Heart right ventricle (tissue), 16 donors: Measurements from ENCODE around the gene ZNF350. TPM values are rescaled to one million over a fixed set of nuclear protein-coding genes. Genes with fewer than 3 reads are reported as not detected.

Experiments used
- ATAC-seq, 8 donors: fragments of 200-7000 bp; cut with Tn5 transposase; one replicate each; pipeline ENCODE4 v1.9.1; 2020; ENCODE audit warnings: mild to moderate bottlenecking in 8 of 8, moderate library complexity in 8 of 8, moderate number of reproducible peaks in 1 of 8
- DNase-seq, 2 donors: peaks; one replicate each; pipeline ENCODE4 v3.0.0-alpha.2; 2020
- H3K27ac ChIP-seq, 10 donors: fragments of 200-600 bp; sonication (generic) in 2 of 10; one replicate each; pipeline versions ENCODE4 v1.5.0 to v1.8.0; 2020 to 2022; ENCODE audit warnings: mild to moderate bottlenecking in 3 of 10
- H3K27me3 ChIP-seq, 7 donors: fragments of 200-600 bp; one replicate each; pipeline ENCODE4 v1.8.0; 2021 to 2022; ENCODE audit warnings: mild to moderate bottlenecking in 2 of 7
- H3K36me3 ChIP-seq, 9 donors: fragments of 200-600 bp; sonication (generic) in 1 of 9; one replicate each; pipeline versions ENCODE4 v1.5.0 to v1.8.0; 2020 to 2022; ENCODE audit warnings: mild to moderate bottlenecking in 2 of 9
- H3K4me1 ChIP-seq, 9 donors: fragments of 200-600 bp; sonication (generic) in 1 of 9; one replicate each; pipeline versions ENCODE4 v1.5.0 to v1.8.0; 2020 to 2022; ENCODE audit warnings: mild to moderate bottlenecking in 4 of 9
- H3K4me3 ChIP-seq, 10 donors: fragments of 200-600 bp; sonication (generic) in 2 of 10; one replicate each; pipeline versions ENCODE4 v1.5.0 to v1.8.0; 2020 to 2022; ENCODE audit warnings: mild to moderate bottlenecking in 7 of 10, moderate library complexity in 2 of 10
- H3K9me3 ChIP-seq, 11 donors: fragments of 200-600 bp in 10 of 11; sonication (generic) in 2 of 11; one replicate each; pipeline versions ENCODE4 v1.5.0 to v1.8.0; 2013 to 2022; ENCODE audit warnings: mild to moderate bottlenecking in 2 of 11, control low read depth in 1 of 11, moderate library complexity in 1 of 11
- CTCF ChIP-seq, 9 donors: fragments of 200-600 bp; sonication (generic) in 2 of 9; IDR thresholded peaks; one replicate each; pipeline versions ENCODE4 v1.5.0 to v1.8.0; 2021 to 2022; ENCODE audit warnings: antibody characterized with exemption in 9 of 9, mild to moderate bottlenecking in 5 of 9, moderate library complexity in 1 of 9
- WGBS, 2 donors: extraction: QIAGEN DNeasy Blood & Tissue Kit; methylation state at CpG; one replicate each; pipeline ENCODE4 v1.1.7; 2013; ENCODE audit warnings: inconsistent platforms in 1 of 2; 5-methylcytosine and 5-hydroxymethylcytosine counted together
- intact Hi-C, 10 donors: fragments of 100-400 bp; cut with DNase I; formaldehyde crosslinking; loops; one replicate each; pipeline versions ENCODE4 v1.11.1 to v1.14.2; 2022
- polyA plus RNA-seq, 2 donors: library from polyadenylated mRNA; stranded (reverse); fragments of 200-250 nt; gene quantifications; one replicate each; pipeline ENCODE4 v1.2.3, GENCODE V29; 2013
- total RNA-seq, 10 donors: library from RNA; stranded (reverse); fragmentation: NEBNext Ultra II Directional in 3 of 10; extraction: Animal tissue kit (Norgen Biotek cat#: 25700) in 3 of 10; gene quantifications; one replicate each; pipeline versions ENCODE4 v1.2.1 to v1.2.4, GENCODE V29; 2021 to 2023
- donor health status: Arrhythmogenic right ventricular cardiomyopathy.
- donor health status: ischemic (EF 13 %, LVEDD 7.1; RV severe dilation, severe dysfunction).
- donor health status: healthy with polysubstance abuse.
- donor health status: DM: no; HTN: yes; CAD: no.
- donor health status: DM: no; HTN: no; CAD: no.
- donor health status: ischemic (EF 25% LVEDD 6.9; RV normal size, moderate dysfunction).
- donor health status: ischemic (EF 25% LVEDD 5.7; RV mildly dilated, moderate dysfunction).
- donor health status: healthy.
- donor health status: DM: yes; HTN: yes; CAD: no.
- donor health status: Ischemic cardiomyopathy.
- donor health status: ischemic (EF 35%, LVEDD 5.7; RV mildly dilated, moderate dysfunction).
- donor health status: nonischemic (EF 11% LVEDD 7.7; RV severe dilation, severe dysfunction).
- donor health status: DM: yes; HTN: yes; CAD: no.
- donor health status: PGD.
- donor health status: ischemic (EF 29% LVEDD 5.4; RV normal size, mild dysfunction).
- donor health status: nonischemic (EF 23%, LVEDD 6.1; RV moderate dilation, normal function).

The ZNF350 gene
- total and polyA plus RNA-seq, 12 donors: 4.6 to 10.1 (median 6.8) TPM

- WGBS, 2 donors: 33 to 36% methylated on average over 13 of the region's 13 CpGs
- Histone ChIP-seq H3K27ac (peak overlapping the region in 9 of 10 donors; percentile 81 to 96 (median 89)), H3K9me3 (peaks cover 0 to 70% (median 5%) of the 10 kb centered on the region in 11 donors), H3K4me3 (peak overlapping the region; percentile 69 to 91 (median 80)), H3K27me3 (no peaks in the 10 kb centered on the region), H3K36me3 (peaks cover 0 to 35% (median 18%) of the 10 kb centered on the region in 9 donors), H3K4me1 (peaks cover 0 to 13% (median 10%) of the 10 kb centered on the region in 9 donors)
- TF ChIP-seq CTCF (IDR thresholded peaks at IDR 0.05): no peak
- intact Hi-C loops: loop anchor here in 4 of 10 donors (1.0 to 5.0 kb wide), 7 partner anchors 23 to 121 kb away; partner anchors contain the start of genes ZNF350 (in 2 of the 4), ZNF615 (in 2 of the 4), ZNF432 (in 1 of the 4) and ZNF614 (in 1 of the 4)
- no peak for ATAC-seq
- no peak for DNase-seq
Measured at GRCh38 chr19:51927859-51928258, 58.8 kb downstream of the ZNF350 start.

- H3K27ac ChIP-seq: peak within 1 kb of the TSS; percentile 81 to 96 (median 89)
- DNase-seq: peak; percentile 86 to 92
- peak; percentile 96 to 99 (median 98) for ATAC-seq
- WGBS, 2 donors: 0% methylated on average over 52 of the region's 52 CpGs
- H3K36me3 ChIP-seq: peaks cover 0 to 27% (median 14%) of the 10 kb centered on the region in 9 donors
- H3K9me3 ChIP-seq: peaks cover 0 to 70% (median 13%) of the 10 kb centered on the region in 11 donors
- H3K27me3 ChIP-seq: no peaks in the 10 kb centered on the region
- peak within 1 kb of the TSS; percentile 69 to 91 (median 80) for H3K4me3 ChIP-seq
- intact Hi-C loops: loop anchor here in 4 of 10 donors (1.0 to 5.0 kb wide), 7 partner anchors 22 to 122 kb away; partner anchors contain the start of genes ZNF350 (in 2 of the 4), ZNF615 (in 2 of the 4), ZNF432 (in 1 of the 4) and ZNF614 (in 1 of the 4)
- peaks cover 0 to 13% (median 10%) of the 10 kb centered on the region in 9 donors for H3K4me1 ChIP-seq
- peak in 6 of 9 donors; percentile 21 to 57 (median 36) for TF ChIP-seq CTCF (IDR thresholded peaks at IDR 0.05)
Measured at GRCh38 chr19:51926784-51927741, 59.6 kb downstream of the ZNF350 start, which contains the start of gene ZNF613. ZNF613 (plus strand) TSS chr19:51927472; CDS start chr19:51936221, 8,749 bp downstream.

GRCh38 chr19:51926426-51926783, 60.2 kb downstream of the ZNF350 start:
- Histone ChIP-seq H3K4me3 (peak overlapping the region; percentile 69 to 91 (median 80)), H3K9me3 (peaks cover 0 to 70% (median 20%) of the 10 kb centered on the region in 11 donors), H3K27ac (peak overlapping the region; percentile 81 to 96 (median 89)), H3K4me1 (peaks cover 0 to 13% (median 10%) of the 10 kb centered on the region in 9 donors), H3K27me3 (no peaks in the 10 kb centered on the region), H3K36me3 (peaks cover 0 to 21% (median 11%) of the 10 kb centered on the region in 9 donors)
- DNase-seq: no peak
- intact Hi-C loops: loop anchor here in 4 of 10 donors (2.0 to 5.0 kb wide), 6 partner anchors 22 to 122 kb away; partner anchors contain the start of genes ZNF350 (in 2 of the 4), ZNF615 (in 2 of the 4), ZNF432 (in 1 of the 4) and ZNF649 (in 1 of the 4)
- no peak for TF ChIP-seq CTCF (IDR thresholded peaks at IDR 0.05)
- ATAC-seq: peak in 3 of 8 donors; percentile 5 to 49 (median 5)
- 9 to 17% methylated on average over 11 of the region's 11 CpGs for WGBS, 2 donors

- Histone ChIP-seq H3K36me3 (no peaks in the 10 kb centered on the region), H3K27ac (no peak overlapping the region), H3K4me1 (peaks cover 0 to 5% (median 0%) of the 10 kb centered on the region in 9 donors), H3K4me3 (no peak overlapping the region), H3K9me3 (peaks cover 0 to 94% (median 49%) of the 10 kb centered on the region in 11 donors), H3K27me3 (no peaks in the 10 kb centered on the region)
- 91 to 93% methylated on average over 8 of the region's 8 CpGs for WGBS, 2 donors
- TF ChIP-seq CTCF (IDR thresholded peaks at IDR 0.05): no peak
- ATAC-seq: no peak
- DNase-seq: no peak
- intact Hi-C loops: no loop called here
Measured at GRCh38 chr19:51921949-51922348, 64.7 kb downstream of the ZNF350 start.
